NB4 (cell line): ENCODE results near the gene PEPD.
A peak's percentile ranks its signal among the peaks of the same experiment; 100 is the strongest.

ENCODE experiments used
- DNase-seq: peaks from one replicate; pipeline ENCODE4 v3.0.0; 2010; ENCODE audit warnings: low read depth
- H3K4me3 ChIP-seq: one replicate; pipeline ENCODE4 v1.5.1; 2011; ENCODE audit warnings: mild to moderate bottlenecking, low read depth, low read length, moderate library complexity
- CTCF ChIP-seq: IDR thresholded peaks from one replicate; pipeline ENCODE4 v1.5.1; 2012; ENCODE audit warnings: low read depth, low read length
- MAX ChIP-seq: IDR thresholded peaks from 2 replicates; pipeline ENCODE4 v1.6.1; 2011; ENCODE audit warnings: low read depth, low read length
- MYC ChIP-seq: IDR thresholded peaks from 2 replicates; pipeline ENCODE4 v1.6.1; 2011; ENCODE audit warnings: low read depth, low read length
- POLR2A ChIP-seq: IDR thresholded peaks from 2 replicates; pipeline ENCODE4 v1.6.1; 2011; ENCODE audit warnings: mild to moderate bottlenecking; ENCODE audit not compliant: insufficient read length; ENCODE audit errors: extremely low read depth

The PEPD gene

GRCh38 chr19:33435706-33436359, 85.8 kb downstream of the PEPD start:
- DNase-seq, result no peak
- no peak overlapping the region for H3K4me3 ChIP-seq
- TF ChIP-seq MYC (no peak), CTCF (no peak), POLR2A (no peak), MAX (no peak)

- no peak overlapping the region for H3K4me3 ChIP-seq
- peak; percentile 37 for DNase-seq
- no peak for TF ChIP-seq MYC
- no peak for TF ChIP-seq MAX
- no peak for TF ChIP-seq POLR2A
- no peak for TF ChIP-seq CTCF
These were observed 86.5 kb downstream of the PEPD start for GRCh38 chr19:33434886-33435705.

- H3K4me3 ChIP-seq, result no peak overlapping the region
- no peak for TF ChIP-seq MAX
- no peak for TF ChIP-seq MYC
- TF ChIP-seq POLR2A, result no peak
- DNase-seq, result no peak
These were observed 87.3 kb downstream of the PEPD start for GRCh38 chr19:33434069-33434885.

- H3K4me3 ChIP-seq, result no peak overlapping the region
- TF ChIP-seq POLR2A (no peak), CTCF (no peak), MYC (no peak), MAX (no peak)
- DNase-seq, result no peak
These were observed 89.0 kb downstream of the PEPD start for GRCh38 chr19:33432446-33433170.

GRCh38 chr19:33432015-33432414, 89.6 kb downstream of the PEPD start:
- no peak for DNase-seq
- no peak for TF ChIP-seq MYC
- no peak for TF ChIP-seq POLR2A
- TF ChIP-seq CTCF, result no peak
- TF ChIP-seq MAX, result no peak
- no peak overlapping the region for H3K4me3 ChIP-seq
